GM18511 (cell line): Measurements from ENCODE around the gene AP1S1.
"Not testable (repeated sequence)": the region's sequence is repeated elsewhere in the genome, so short reads cannot be mapped to it uniquely, and the experiment has no call there.

Experiments used
- ATAC-seq: cut with Tn5 transposase; IDR thresholded peaks from one replicate; pipeline ENCODE4 v1.9.1; 2021; ENCODE audit warnings: mild to moderate bottlenecking, moderate library complexity; ENCODE audit not compliant: unreplicated experiment

The AP1S1 gene

GRCh38 chr7:101153969-101154692 lies at the start of gene AP1S1:
AP1S1 (plus strand) TSS chr7:101154476; CDS start chr7:101154515, 39 bp downstream.
- peak; percentile 86 for ATAC-seq

GRCh38 chr7:101104799-101105198 lies 49.5 kb upstream of the AP1S1 start:
- no peak for ATAC-seq

GRCh38 chr7:101105248-101105647 lies 49.0 kb upstream of the AP1S1 start:
- ATAC-seq, result not testable (repeated sequence)

- ATAC-seq, result no peak
Observed at GRCh38 chr7:101106386-101106785, 47.9 kb upstream of the AP1S1 start.

GRCh38 chr7:101108330-101108857 lies 45.9 kb upstream of the AP1S1 start:
- ATAC-seq, result peak; percentile 69

- no peak for ATAC-seq
Observed at GRCh38 chr7:101108961-101109360, 45.3 kb upstream of the AP1S1 start.

- ATAC-seq, result no peak
Observed at GRCh38 chr7:101109368-101109767, 44.9 kb upstream of the AP1S1 start.

- ATAC-seq, result no peak
Observed at GRCh38 chr7:101111261-101111660, 43.0 kb upstream of the AP1S1 start.

GRCh38 chr7:101112233-101112632 lies 42.0 kb upstream of the AP1S1 start:
- ATAC-seq, result no peak

- not testable (repeated sequence) for ATAC-seq
Observed at GRCh38 chr7:101113140-101113539, 41.1 kb upstream of the AP1S1 start.

GRCh38 chr7:101113836-101114235 lies 40.4 kb upstream of the AP1S1 start:
- no peak for ATAC-seq

- no peak for ATAC-seq
Observed at GRCh38 chr7:101114492-101114891, 39.8 kb upstream of the AP1S1 start.

- no peak for ATAC-seq
Observed at GRCh38 chr7:101115215-101115614, 39.1 kb upstream of the AP1S1 start.

GRCh38 chr7:101116898-101117297 lies 37.4 kb upstream of the AP1S1 start:
- ATAC-seq, result no peak

- ATAC-seq, result no peak
Observed at GRCh38 chr7:101118856-101119255, 35.4 kb upstream of the AP1S1 start.

- no peak for ATAC-seq
Observed at GRCh38 chr7:101119876-101120275, 34.4 kb upstream of the AP1S1 start.

- ATAC-seq, result no peak
Observed at GRCh38 chr7:101120315-101120714, 34.0 kb upstream of the AP1S1 start.

- ATAC-seq, result not testable (repeated sequence)
Observed at GRCh38 chr7:101121631-101121990, 32.7 kb upstream of the AP1S1 start.

GRCh38 chr7:101121991-101122932 lies 32.0 kb upstream of the AP1S1 start:
- no peak for ATAC-seq

GRCh38 chr7:101122933-101123702 lies 31.2 kb upstream of the AP1S1 start:
- no peak for ATAC-seq

- ATAC-seq, result no peak
Observed at GRCh38 chr7:101123703-101124068, 30.6 kb upstream of the AP1S1 start.
